Hepatocyte (in vitro differentiated cells): ENCODE data around the gene MPP3.

Experiments used
- EZH2 ChIP-seq: fragments of 200-600 bp; sonication (generic); IDR thresholded peaks from 2 replicates; pipeline ENCODE4 v1.6.1; 2016; ENCODE audit warnings: antibody characterized with exemption, mild to moderate bottlenecking, borderline replicate concordance
- EZH2phosphoT487 ChIP-seq: fragments of 200-600 bp; sonication (generic); IDR thresholded peaks from one replicate; pipeline ENCODE4 v1.6.1; 2018; ENCODE audit warnings: antibody characterized with exemption, mild to moderate bottlenecking, low read depth, moderate library complexity; ENCODE audit not compliant: unreplicated experiment, severe bottlenecking
- TF ChIP-seq, protein P1 (sequence below): fragments of 200-600 bp; sonication (generic); IDR thresholded peaks from 2 replicates; pipeline ENCODE4 v1.5.1; 2016; ENCODE audit warnings: antibody characterized with exemption, mild to moderate bottlenecking; ENCODE audit not compliant: poor library complexity

DNA sequence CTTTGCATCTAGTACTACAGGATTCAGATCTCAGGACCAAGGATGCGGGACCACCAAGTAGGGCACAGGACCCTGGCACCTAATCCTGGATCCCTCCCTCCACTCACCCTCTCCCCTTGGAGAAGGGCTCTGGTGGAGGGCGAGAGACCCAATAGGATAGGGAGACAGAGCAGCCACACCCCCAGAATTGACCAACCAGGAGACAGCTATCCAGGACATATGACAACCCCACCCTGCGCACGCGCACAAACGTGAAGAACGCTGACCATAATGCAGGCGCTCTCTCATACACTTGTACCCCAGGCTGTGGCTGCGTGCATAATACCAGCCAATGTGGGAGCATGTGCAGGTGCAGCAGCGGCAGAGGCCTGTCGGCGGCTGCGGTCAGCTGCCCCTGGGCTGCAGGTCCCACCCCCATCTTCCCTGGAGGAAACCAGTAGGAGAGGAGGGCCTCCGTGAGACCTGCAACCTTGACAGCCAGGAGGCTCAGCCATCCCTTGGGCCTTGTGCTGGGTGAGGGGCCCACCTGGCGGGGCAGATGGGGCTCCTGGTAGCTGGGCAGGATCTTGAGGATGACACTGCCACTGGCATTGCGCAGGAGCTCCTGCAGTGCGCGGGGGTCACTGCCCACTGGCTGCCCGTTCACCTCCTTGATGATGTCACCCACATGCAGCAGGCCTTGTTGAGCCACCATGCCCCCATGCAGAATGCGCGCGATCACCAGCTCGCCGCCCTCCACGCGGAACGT is 49.0 kb upstream of the MPP3 start:
- TF ChIP-seq, protein P1, sequence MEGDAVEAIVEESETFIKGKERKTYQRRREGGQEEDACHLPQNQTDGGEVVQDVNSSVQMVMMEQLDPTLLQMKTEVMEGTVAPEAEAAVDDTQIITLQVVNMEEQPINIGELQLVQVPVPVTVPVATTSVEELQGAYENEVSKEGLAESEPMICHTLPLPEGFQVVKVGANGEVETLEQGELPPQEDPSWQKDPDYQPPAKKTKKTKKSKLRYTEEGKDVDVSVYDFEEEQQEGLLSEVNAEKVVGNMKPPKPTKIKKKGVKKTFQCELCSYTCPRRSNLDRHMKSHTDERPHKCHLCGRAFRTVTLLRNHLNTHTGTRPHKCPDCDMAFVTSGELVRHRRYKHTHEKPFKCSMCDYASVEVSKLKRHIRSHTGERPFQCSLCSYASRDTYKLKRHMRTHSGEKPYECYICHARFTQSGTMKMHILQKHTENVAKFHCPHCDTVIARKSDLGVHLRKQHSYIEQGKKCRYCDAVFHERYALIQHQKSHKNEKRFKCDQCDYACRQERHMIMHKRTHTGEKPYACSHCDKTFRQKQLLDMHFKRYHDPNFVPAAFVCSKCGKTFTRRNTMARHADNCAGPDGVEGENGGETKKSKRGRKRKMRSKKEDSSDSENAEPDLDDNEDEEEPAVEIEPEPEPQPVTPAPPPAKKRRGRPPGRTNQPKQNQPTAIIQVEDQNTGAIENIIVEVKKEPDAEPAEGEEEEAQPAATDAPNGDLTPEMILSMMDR, result no peak
- TF ChIP-seq EZH2 (no peak), EZH2phosphoT487 (no peak)
